HG02588 (cell line): Measurements from ENCODE around the gene EIF6.

Experiments used
- ATAC-seq: cut with Tn5 transposase; IDR thresholded peaks from one replicate; pipeline ENCODE4 v1.9.1; 2021; ENCODE audit warnings: mild to moderate bottlenecking, moderate library complexity; ENCODE audit not compliant: unreplicated experiment

Gene EIF6

DNA sequence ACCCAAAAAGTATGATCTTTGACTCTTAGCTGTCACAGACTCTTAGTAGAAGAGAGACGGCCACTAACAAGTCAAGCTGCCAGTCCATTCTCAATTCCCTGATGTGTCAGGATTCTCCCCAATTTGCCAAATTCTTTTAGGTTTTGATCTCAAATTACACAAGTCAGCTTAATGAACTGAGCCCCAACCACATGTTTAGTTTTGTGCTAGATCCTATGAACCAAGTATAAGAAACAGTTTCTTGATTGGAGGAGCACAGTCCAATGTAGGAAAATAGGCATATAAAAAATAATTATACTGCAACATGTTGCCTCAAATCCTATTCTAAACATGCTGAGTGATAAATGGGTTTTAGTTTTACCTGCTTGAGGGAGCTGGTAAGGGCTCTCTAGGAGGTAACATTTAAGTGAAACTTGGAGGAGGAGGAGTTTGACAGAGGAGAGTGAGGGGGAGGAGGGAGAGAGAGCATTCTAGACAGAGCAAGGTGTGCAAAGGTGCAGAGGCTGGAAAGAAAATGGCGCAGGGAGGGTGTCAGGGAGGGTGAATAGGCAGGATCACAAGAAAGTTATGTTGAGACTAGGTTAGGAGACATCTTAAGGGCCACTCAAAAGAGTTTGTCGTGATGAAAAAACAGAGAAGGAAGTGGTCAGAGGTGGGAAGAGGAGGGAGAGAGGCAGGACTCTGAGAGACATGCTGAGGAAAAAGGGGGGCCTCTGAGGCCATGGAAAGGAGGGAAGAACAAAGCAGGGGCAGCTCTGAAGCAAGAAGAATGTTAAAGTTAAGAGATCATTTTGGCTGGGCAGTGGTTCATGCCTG, 30.5 kb upstream of the EIF6 start:
- no peak for ATAC-seq

DNA sequence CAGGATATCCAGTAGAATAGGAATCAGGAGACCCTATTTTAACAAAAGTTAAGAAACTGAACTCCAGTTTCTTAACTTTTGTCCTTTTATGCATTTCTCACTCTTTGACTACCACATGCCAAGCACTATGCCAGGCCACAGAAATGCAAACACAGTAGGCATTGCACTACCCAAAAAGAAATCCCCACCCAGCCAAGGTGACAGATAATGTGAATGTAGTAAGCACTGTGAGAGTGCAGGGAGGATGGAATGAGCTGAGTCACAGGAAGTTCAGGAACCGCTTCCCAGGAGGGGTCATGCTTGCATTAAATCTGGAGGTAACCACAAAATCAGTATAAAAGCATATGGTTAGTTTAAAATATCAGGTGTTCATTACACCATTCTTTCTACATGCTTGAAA, 27.7 kb upstream of the EIF6 start:
- ATAC-seq: no peak

DNA sequence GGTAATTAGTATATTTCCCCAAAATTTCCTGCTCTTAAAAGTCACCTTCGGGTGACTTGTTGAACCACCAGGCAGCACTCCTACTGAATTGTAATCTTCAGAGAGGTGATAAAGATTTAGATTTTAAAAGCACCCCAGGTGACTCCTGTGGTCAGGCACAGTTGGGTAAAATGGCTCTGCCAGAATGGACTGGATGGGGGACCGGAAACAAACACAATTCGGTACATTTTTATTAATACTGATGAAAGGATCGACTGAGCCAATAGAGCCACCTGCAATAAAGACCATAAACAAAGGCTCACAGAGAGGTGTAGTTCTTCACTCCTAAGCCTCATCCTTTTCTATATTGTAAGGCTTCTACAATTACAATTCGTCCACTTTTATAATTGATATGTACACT, 27.2 kb upstream of the EIF6 start:
- ATAC-seq: no peak

DNA sequence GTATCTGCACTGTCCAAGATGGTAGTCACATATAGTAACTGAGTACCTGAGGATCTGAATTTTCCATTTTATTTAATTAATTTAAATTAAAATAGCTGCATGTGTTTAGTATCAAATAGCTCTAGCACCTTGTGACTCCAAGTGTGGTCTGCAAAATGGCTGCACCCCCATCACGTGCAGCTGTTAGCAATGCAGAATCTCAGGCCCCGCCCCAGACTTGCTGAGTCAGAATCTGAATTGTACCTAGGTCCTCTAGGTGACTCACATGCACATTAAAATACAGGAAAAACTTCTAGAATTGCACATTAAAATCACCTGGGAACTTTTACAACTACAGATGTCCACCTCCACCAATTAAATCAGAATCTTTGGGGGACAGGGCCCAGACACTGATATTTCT, 26.8 kb upstream of the EIF6 start:
- ATAC-seq: no peak

DNA sequence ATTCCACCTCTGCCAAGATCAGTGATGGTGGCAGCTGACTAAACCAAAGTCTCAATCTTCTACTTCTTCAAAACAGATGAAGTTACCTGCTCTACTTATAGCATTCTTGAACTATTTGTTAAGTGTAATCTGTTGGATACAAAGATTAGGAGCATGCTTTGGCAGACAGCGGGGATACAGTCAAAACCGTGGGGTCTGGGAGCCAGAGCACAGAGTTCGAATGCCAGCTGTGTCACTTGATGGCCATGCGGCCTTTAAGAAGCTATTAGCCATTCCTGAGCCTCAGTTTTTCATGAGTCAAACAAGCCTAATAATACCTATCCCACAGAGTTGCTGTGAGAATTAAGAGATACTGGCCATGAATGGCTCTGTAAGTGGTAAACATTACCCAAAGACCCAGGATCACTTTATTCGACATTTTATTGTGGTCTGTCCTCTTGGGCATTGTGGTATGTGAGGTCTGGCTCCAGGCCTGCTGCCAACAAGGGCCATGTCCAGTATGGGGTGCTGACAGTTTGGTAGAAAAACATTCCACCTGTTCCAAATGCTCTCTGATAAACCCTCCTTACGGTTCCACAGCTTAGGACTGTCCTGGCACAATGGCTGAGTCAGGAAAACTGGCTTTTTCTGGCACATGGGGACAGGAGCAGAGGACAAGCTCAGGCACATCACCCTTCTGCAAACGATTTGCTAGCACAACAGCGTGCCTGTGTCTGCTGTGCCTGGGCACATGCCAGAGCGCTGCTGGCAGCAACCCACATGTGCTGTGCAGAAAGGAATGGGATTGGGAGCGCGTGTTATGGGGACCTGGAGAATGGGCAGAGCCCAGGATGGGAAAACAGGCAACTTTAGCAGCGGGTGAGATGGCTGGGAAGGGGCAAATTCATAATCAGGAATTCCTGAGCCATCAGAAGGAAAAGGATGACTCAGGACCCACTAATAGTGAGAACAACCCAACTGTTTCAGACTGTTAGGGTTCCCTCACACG, 23.4 kb upstream of the EIF6 start:
- no peak for ATAC-seq

DNA sequence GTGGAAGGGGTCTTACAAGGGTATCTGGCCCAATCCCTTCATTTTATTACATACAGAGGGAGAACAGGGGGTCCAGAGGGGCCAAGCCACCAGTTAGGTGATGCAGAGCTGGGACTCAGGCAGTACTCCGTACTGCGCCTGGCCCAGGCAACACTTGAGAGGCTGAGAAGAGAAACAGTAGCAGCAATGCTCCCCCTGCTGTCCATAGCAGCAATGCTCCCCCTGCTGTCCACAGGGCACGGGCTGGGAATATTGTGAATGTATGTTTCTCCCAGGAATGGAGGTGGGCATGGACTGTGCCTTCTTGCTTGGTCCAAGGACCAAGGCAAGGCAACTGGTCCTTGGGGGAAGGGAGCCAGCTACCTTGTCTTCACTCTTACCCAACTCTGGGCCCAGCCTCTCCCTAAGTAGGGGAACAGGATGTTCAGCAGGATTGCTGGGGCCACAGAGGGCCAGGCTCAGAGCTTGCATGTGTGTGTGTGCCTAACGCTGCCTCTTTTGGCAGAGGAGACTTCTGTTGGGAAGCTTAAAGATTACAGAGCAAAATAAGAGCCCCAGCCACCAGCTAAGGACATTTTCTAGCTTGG, 22.5 kb upstream of the EIF6 start:
- no peak for ATAC-seq

DNA sequence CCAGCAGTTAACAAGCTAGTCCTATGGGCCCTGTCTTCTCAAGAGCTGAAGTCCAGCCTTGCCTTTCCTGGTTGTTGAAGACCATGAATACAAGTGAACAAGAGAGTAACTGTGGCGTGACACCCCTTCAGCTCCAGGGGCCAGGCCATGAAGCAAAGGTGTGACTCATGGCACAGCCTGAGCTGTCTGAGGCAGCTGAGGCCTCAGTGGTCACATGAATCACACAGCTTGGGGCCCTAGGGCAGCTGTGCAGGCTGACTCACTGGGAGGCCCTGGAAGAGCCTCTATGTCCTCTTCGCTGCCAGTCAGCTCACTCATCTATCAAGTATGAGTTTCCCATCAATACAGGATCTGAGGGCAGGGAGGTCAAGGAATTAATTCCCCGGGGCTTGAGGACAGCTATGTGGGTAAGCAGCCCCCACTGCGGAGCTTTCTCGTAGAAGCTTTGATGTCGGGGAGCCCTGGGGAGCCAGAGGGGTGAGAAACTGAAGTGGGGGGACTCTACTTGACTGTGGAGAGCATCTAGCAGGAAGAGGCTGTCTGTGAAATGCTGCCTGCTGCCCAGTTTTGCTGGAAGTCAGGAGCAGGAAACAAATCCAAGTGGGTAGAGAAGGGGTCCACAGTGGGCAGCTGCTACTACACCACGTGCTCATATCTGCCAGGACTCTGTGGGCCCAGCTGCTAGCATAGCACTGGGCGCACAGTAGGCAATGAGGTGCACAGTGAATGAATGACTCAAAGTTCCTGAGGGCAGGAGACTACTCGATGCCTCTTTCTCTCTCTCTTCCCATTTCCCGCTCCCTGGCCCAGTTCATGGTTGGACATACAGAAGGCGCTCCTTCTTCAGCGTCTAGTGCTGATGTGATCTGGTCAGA, 21.3 kb upstream of the EIF6 start:
- no peak for ATAC-seq

DNA sequence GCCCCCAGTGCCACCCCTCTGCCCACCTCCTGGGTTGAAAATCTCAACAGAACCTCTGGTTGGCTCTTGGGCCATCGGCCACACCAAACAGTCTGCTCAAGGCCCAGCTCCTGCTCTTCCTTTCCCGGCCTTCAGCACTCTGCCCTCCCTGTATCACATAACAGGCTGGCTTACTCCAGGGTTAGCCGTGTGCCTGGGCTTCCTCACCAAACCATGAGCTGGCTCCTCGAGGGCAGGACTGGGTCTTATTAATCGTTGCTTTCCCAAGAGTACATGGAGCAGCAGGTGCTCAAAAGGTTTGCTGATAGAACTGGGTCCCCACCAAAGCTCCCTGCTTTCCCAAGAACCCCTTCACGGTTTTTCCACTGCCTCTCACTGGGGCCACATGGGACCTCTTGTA, 20.4 kb upstream of the EIF6 start:
- no peak for ATAC-seq

DNA sequence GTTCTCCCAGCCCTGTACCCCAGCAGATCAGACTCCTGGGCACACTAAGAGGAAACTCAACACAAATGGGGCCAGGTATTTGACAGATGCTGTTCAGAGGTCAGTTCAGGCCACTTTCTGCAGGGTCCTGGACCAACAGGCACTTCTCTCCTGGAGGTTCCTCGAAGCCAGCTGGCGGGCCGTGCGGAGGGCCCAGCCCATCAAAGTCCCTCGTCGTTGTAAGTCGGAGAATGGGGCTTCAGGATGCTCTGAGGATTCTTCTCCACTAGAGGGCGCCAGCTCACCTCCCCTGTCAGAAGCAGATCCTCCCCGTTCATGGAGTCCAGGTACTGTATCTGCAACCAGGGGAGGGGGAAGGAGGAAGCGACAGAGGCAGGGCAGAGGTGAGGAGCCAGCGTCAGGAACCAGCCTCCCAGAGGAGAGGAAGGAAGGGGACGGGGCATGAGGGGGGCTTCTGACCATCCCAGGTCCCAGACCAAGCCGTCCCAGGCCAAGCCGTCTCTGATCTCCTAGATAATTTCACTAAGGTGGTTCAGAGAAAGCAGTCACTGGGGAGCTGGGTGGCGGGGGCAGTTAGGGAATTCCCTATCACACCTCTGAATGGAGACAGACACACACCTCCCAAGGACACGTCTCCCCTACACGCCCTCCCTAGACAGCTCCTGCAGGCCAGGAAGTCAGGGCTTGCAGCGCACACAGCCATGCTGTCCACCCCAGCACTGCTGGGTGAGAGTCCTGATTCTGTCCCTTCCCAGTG, 19.3 kb upstream of the EIF6 start:
- no peak for ATAC-seq

DNA sequence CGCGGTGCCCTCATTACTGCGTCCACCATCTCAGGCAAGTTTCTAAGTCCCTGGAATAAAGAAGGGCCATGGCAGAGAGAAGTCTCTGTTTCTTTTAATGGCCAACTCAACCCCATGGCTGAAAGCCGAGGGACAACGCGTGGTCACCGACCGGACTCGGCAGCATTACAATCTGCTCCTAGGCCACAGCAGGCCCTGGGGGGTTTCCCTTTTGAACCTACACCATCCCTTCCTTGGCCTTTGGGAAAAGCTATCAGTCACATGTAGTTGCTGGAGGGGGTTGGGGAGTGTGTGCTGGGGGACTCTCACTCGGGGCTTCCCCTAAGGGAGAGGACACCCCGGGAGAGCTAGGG, 18.8 kb upstream of the EIF6 start:
- ATAC-seq: no peak

DNA sequence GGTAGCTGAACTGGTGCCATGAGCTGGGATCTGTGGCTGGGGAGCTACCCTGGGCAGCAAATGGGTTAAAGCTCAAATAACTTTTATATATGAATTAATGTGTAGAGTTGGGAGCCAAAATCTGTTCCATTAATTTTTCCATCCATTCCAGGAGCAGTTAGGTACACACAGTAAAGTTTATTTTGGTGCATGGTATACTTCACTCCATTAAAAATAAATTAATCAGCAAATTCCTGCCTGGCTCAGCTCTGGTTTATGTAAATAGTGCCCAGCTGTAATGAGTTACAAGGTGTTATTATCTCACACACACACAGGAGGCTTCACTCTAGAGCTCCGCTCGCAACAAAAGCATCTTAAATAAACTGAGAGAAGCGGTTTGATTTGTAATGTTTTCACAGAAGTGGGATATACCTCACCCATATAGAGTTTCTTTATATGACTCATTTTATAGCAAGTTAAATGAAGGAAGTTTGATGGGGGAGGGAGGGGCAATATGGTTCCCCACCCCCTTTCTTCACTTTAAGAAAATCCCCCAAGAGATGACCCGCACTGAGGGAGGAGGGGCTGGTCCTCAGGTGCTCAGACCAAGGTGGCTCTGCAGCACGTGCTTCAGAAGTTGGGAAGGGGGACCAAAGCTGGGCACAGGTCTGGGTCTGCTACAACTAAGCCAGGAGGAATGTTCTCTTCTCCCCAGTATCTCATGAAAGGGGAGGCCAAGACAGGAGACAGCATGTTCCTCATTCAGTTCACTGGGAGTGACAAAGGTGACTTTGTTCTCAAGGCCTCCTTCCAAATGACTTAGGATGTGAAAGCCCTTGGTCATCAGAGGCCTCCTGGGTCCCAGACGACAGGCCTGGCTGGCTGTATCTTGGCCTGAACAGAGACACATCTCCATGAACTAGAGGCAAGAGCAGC, 18.1 kb upstream of the EIF6 start:
- no peak for ATAC-seq

DNA sequence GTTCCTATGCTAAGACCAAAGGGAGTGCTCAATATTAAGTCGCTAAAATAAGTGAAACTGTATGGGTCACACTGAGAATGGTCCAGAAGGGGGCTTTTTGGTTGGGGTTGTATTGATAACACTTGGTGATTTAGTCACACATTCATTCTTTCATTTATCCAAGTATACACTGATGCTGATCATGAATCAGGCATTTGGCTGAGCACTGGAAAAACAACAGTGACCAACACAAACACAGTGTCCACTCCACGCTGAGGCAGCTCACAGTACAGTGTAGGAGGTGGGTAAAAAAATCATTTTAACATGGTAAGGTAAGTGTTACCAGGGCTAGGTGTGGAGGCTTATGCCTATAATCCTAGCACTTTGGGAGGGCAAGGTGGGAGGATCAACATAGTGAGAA, 16.9 kb upstream of the EIF6 start:
- no peak for ATAC-seq

DNA sequence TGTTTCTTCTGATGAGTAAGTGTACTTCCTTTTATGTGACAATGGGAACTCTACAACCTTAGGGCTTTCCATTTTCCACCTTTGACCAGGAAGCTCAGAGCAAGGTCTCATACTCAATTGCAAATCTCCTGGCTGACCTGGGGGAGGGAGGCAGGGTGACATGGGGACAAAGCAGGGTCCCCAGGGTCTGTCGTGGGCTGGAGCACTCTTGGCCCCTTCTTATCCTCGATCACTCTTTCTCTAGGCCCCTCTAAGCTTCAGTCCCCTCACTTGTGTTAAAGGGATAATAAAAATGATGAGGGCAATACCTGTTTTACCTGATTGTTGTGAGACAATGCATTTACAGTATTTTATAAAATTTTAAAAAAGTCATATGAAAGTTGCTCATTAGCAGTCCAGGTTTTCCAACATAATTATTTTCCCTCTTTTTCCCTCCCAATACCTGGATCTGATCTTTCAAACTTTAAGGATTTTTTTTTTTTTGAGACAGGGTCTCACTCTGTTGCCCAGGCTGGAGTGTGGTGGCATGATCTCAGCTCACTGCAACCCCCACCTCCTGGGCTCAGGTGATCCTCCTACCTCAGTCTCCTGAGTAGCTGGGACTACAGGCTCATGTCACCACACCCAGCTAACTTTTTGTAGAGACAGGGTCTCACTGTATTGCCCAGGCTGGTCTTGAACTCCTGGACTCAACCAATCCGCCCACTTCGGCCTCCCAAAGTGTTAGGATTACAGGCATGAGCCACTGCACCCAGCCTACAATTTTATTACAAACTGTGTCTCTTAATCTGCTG, 16.1 kb upstream of the EIF6 start:
- no peak for ATAC-seq

DNA sequence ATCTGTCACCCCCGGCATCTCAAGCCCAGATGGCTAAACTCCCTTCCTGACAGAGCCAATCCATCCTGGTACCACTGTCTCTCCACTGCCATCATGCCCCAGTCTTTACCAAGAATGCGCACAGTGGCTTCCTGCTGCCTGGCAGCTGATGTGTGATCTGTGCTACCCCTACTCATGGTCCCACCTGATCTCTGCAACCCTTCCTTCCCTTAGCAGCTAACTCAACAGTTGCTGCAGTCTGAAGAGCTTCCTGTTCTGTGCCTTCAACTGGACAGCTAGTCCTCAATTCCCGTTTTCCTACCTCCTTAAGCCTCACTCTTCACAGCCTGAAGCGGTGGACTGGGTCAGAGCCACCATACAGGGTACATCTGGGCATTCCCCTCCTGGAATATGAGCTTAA, 15.2 kb upstream of the EIF6 start:
- no peak for ATAC-seq

DNA sequence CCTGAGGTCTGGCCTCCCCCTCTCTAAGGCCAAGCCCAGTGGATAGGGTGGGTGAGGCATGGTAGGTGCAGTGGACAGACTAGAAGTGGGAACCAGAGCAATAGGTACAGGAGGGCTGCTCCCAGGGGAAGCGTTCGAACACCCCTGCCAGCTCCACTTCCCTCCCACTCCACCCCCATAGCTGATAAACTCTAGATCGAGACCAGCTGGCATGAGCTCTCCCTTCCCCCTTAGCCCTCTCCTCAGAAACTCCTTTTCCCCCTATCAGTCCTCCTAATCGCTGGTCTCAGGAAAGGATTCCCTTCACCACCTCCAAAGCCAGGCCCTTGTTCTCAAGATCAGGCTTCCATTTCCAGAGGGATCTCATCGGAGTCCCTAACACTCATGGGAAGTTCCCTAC, 13.7 kb upstream of the EIF6 start:
- no peak for ATAC-seq

DNA sequence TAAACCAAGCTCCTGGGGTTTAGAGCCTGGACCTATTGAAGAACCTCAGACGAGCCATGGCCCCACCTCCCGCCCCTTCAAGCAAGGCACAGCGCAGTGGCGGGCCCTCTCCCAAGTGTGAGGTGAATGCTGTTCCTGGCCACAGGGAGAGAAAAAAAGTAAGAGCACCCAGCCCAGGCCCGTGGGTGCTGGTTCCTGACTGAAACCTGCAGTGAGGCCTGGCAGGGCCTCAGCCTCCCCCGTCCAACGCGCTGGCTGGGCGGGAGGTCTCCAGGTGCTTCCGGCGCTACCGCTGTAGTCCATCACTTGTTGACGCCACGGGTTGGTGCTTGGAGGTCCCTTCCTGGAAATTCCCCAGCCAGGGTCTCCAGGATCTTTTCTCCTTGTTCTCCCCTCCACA, 13.2 kb upstream of the EIF6 start:
- no peak for ATAC-seq

DNA sequence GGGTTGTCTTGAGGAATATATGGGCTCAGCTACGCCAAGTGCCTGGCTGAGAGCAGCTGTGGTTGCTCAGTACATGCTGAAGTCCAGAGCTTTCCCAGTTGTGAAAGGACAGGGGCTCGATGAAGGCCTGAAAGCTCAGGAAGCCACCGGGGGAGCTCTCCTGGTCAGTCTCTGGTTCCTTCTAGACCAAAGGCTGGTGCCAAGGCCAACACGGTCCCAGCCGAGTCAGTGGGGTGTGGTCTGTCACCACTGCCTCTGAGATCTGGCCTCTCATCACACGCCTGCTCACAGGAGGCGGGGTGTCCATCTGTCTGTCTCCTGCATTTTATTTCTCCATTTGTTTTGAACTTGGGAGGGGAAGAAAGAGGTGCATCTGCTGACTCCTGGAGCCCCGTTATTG, 12.6 kb upstream of the EIF6 start:
- no peak for ATAC-seq

DNA sequence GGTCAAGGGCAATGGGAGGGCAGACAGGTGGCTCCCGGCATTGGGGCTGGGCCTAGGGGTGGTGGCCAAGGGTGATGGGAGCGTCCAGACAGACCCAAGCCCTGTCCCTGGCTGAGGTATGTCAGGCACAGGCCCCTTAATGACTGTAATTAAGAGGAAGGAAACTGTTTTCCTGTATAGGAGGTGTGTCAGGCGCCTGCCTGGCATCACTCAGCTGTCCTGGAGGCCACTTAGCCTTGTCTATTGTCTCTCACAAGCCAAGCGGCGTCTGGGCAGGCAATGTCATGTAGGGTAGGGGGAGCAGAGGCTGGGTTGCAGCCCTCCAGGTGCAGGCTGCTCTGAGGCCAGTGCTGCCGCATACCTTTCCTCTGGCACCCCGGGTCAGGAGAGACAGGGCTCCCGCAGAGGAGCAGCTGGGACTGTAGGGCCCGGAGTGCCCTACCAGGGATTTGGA, 11.6 kb upstream of the EIF6 start:
- no peak for ATAC-seq
